CD4-positive, alpha-beta T cell treated with Interferon alpha-2 for 1 hour (primary cell): ENCODE measurements around the gene BCAN.

Source experiments
- DNase-seq, 2 donors: peaks; one replicate each; pipeline ENCODE4 v3.0.0-alpha.2; 2020 to 2022

Gene BCAN

DNA sequence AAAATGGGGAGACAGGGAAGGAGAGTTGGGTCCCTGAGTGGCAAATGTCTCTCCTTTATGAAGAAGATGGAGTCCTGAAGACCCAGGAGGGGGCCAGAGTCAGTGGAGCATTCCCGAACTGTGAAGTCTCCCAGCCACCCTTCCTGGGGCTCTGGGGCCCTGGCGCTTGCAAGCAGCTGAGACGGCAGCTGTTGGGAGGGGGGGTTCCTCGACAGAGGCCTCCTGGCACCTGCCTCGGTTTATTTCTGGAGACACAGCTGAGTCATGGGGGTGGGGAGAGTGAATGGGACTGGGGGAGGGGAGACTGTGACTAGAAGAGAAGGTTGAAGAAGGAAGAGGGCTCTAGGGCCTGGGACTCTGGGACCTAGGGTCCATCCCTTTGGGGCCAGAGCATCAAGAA, 21.3 kb downstream of the BCAN start:
- no peak for DNase-seq

DNA sequence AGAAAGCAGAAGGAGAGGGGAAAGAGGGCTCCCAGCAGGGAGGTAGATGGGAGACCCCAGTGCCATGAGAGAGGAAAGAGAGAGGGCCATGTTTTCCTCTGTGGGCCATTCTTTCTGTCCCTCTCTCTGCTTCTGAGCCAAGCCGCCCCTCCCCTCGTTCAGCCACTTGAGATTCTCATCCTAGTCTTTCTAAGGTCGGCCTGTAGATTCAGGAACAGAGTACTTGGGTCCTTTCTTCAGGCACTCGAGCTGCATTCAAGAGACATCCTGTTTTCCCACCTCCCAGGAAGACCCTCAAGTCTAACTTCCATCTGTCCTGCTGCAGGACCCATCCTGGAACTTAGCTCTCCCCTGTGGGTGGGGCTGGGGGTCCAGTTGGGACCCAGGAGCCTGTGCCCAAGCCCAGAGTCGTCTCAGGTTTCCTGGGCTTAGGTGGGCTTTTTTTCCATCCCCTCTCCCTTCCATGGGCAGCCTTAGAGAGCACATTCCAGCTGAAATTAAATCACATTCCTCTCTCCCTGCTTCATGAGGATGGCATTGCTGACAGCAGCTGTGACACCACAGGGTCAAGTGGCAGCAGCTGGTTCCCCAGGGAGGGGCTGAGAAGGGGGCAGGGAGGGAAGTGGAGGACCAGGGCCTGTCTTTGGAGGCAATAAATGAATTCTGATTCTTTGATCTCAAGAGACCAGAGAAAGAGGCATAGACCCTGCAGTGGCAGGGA, 22.3 kb downstream of the BCAN start:
- no peak for DNase-seq

DNA sequence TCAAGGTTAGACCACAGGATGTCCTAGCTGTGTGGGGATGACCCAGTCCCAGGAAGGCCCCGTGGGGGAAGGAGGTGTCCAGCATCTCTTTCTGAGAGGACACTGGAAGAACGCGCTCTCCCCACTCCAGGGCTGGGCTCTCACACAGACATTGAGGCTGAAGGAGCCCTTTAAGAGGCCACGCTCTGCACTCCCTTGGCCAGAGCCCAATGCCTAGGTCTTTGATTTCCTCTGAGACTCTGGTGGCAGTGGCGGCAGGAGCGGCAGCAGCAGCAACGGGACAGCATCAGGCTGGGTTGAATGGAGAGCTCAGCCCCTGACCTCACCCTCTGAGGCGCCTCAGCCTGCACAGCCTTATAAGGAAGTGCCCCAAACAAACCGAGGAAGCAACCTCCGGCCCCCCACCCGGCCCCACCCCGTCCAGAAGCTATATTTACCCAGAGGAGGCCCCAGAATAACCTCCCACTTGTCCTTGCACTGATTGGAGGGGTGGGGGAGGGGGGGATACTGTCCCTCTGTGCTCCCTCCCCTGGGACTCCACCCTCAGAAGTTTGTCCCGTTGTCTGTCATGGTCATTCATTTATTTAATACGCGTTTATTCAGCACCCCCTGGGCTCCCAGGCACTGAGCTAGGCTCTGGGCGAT, 23.0 kb downstream of the BCAN start:
- DNase-seq = peak in 1 of 2 donors; percentile 16

DNA sequence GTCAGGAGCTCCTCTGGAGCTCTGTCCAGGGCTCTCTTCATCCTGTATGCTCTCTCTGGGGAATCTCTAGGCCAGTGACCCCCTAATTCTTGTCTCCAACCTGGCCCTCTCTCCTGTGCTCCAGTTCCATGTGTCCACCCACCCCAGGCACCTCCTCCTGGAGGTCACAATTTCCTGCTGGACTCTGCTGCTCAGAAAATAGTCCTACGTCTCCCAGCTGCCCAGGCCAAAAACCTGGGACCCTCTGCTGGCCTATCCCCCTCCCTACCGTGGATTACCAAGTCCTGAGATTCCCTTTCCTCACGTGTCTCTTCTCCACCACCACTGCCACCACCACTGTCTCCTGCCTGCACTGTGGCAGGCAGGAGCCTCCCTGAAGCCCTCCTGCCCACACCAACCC, 23.6 kb downstream of the BCAN start:
- DNase-seq = no peak

DNA sequence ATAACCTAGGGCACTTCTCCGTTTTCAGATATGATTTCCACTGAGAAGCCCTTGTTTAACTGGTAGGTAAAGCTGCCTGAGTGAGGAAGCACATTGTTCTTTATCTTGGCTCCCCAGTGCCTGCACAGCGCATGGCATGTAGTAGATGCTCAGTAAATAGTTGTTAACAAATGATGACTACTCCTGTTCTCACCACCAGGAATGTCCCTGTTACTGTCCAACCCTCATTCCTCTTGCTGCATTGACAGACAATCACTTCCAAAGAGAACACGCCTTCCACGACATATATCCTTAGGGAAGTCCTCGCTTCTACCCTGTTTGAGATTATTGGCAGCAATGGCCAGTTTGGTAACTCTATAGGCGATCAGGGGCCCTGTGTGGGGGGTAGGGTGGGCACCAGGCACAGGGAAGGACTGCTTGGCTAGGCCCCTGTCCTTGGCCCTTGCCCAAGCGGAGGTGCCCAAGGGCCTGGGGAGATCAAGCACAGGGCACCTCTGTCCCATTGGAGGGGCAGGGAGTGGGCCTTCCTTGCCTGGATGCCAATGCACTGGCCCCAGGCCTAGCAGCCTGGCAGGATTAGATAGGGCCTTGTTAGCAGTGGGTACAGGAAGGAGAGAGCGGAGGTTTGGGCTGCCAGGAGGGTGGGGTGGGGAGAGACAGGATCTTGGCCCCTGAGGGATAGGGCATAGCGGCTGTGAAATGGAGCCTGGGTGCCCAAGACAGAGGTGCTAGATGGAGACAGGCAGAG, 25.1 kb downstream of the BCAN start:
- no peak for DNase-seq

GRCh38 chr1:156667610-156667967, 25.7 kb downstream of the BCAN start:
- no peak for DNase-seq

DNA sequence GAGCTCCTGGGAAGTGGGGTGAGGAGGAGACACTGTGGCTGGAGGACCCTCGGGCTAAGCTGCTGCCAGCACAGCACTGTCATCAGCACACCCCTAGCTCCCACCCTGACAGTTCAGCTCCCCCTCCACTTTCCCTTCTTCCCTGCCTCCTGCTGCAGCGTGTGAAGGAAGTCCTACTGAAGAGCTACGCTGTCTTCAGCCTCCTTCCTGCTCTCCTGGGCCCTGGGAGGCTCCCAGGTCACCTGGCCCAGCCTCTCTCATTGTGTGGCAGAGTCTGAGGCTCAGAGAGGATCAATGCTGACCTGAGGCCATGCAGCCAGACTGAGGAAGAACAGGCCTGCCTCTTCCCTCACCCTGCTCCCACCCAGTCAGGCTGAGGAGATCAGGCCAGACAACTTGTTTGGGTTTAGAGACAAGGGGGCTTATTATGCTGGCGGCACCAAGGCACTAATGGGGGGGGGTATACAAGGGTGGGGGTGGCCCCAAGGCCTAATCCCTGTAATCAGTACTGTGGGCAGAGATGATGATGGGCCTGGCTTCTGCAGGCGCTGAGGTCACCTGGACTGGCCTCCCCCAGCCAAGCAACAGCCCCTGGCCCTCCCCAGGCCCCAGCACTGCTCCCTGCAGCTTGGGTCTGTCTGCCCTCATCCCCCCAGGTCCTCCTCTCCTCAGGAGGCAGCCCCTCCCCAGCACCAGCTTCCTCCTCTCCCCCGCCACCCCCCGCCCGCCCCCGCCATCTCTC, 26.2 kb downstream of the BCAN start:
- DNase-seq = no peak

DNA sequence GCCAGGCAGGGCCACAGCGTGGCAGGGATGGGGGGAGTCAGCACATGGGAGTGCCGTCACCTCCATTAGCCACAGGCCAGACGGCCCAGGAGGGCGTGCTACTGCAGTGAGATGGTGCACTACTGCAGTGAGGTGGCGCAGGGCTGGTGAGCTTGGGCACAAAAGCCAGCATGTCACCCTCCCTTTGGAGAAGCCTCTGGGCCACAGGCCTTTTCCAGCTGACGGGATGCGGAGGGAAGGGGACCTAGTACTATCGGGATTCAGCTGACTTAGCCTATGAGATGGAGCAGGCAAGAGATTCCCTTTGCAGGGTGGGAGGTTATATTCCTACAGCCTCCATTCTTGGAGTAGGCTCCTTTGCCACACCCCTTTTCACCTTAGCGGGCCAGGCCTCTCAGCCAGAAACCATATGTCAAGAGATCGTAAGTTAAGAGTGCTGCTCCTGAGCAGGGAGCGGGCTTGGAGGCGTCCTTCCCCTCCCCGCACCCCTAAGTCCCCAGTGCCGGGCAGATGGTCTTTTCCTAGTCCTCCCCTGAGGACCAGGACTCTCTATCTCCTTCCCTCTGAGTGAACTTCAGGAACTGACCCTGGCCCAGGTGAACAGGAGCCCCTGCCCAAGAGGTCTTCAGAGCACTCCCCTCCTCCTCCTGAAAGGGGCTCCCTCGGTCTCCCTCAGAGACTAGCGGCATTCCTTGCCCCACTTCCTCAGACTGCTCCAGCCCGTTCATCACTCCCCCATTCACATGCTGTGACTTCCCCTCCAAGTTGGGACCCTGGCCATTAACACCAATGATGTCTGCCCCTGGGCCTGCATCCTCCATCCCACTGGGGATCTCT, 27.1 kb downstream of the BCAN start:
- DNase-seq = no peak

DNA sequence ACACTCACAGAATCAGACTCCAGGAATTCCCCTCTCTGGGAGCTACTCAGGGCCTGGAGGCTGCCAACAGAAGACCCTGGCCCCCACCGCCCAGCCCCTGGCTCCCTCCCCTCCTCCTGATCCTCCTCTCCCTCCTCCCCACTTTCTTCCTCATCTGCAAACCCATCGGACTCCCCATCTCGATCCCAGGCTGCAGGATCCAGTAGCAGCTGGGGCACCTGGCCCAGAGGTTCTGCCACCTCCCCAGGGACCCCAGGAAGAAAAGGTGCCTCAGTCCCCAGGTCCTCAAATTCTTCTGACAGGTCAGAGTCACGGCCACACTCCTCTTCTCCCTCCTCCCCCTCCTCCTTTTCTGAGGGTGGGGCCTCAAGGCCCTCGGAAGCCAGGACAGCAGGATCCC, 27.9 kb downstream of the BCAN start:
- no peak for DNase-seq

DNA sequence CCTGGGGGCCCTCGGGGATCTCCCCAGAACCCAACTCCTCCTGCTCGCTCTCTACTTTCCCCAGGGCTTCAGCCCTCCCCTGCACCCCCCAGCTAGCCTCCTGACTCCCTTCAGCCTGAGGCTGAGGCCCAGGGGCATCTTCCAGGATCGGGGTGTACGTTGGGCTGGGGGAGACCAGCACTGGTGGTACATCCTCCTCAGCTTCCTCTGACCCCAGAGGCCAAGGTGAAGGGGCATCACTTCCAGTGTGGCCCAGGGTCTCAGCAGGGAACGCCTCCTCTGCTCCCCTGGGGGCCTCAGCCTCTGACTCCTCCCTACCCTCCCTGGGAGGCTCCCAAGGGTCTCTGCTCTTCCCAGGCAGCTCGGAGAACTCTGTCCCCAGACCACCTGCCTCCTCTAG, 28.4 kb downstream of the BCAN start:
- no peak for DNase-seq

- no peak for DNase-seq
Measured at GRCh38 chr1:156670791-156671190, 28.9 kb downstream of the BCAN start.

- DNase-seq = no peak
Measured at GRCh38 chr1:156671804-156672203, 29.9 kb downstream of the BCAN start.

GRCh38 chr1:156673387-156674121, 31.6 kb downstream of the BCAN start:
- no peak for DNase-seq

DNA sequence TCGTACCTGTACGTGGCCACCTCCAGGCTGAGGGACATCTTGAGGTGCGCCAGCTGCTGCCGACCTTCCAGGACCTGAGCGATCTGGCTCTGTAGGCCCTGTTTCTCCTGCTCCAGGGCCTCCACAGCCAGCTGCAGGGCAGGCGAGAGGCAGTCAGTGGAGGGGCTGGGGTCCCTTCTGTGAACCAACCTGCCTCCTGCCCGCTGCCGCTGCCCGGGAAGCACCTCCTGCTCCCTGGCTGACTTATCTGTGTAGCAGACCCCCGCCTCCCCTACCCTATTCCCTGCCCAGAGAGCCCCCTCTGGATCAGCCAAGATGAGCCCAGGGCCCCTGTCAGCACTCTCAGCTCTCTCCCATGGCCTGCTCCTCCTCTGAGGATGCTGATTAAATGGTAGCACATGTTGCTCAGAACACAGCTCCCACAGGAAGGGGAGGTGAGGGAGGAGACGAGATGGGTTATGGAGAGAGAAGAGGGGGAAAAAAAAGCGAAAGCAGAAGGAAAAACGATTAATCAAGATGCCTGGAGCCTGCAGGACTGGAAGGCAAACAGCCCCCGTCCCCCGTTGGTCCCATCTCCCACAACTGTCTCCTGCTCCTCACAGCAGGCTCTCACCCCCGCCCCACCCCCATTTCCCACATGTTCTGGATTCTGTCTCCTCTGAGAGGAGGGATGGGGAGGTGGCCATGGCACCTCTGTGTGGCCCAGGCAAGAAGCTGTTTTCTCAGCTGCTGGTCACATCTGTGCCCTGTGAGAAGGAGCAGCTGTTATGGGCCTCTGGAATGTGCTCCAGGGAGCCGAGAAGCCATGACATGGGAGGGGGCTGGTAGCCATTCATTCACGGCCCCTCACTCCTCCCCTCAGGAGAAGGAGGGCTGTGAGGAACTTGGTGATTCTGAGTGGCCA, 33.5 kb downstream of the BCAN start:
- DNase-seq = no peak

DNA sequence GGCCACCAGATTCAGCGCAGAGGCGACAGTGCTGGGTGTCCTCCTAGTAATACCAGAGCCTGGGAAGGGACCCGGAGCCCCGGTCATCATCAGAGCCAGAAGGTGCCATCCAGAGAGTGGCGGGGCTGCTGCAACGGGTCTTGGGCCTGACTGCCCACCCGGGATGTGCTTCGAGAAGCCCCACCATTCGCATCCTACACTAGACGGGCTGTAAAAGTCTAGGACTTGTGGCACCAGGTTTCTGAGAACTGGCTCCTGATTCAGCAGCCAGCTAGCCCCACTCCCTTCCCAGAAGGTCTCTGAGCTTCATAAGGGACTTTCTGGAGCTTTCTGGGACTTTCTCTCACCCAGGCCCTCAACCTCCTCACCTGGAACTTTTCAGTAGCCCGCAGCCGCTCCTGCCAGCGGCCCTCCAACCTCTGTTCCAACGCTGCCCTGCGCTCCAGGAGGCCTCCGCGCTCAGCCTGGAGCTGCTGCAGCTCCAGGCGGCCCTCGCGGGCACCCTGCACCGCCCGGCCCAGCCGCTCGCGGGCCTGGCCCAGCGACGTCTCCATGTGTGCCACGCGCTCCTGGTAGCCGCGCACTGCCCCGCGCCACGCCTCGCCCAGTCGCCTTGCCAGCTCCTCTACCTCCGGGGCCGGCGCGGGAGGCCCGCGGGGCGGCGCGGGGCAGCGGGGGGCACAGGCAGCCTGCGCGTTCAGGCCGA, 34.4 kb downstream of the BCAN start:
- no peak for DNase-seq

- no peak for DNase-seq
Measured at GRCh38 chr1:156676820-156677615, 35.1 kb downstream of the BCAN start, which contains the start of gene NES. Gene NES (minus strand): TSS chr1:156677407. CDS start chr1:156677264, 143 bp downstream.

DNA sequence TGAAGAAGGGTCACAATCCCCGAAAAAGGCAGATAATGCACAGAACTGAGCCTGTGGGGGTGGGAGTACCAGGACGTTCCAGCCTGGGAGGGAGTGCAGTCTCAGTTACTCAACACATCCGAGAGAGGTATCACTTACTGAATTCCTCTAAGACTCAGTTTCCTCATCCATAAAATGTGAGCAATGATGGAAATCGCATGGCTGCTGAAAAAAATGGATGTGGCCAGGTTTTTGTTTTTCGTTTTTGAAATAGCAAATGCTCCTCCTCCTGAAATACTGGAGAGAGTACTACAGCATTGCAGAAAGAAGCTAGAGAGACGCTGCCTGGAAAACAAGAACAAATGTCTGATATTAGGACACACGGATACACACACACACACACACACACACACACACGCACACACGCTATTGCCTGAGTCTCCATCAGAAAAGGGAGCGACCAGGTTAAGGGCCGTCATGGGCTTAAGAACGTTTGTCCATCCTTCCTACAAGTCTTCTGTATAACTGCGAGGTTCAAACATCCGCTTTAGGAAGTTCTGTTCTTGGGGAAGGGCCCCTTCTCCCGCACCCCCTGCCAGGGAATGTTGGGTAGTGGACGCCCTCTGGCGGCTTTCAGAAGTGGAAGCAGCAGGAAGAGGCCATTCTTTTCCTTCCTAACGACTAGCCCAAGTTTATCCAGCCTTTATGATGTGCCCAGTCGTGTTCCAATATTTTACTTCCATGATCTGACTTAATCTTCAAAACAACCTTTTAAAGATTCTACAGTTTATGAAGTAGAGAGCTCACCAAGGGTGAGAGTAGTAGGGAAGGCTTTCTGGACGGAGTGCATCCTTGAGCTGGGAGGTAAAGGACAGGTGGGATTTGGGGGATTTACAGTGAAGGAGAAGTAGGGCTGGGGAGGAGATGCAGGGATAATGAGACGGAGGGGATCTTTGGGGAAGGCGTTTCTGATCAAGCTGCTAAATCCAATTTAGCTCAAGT, 36.0 kb downstream of the BCAN start:
- DNase-seq = peak; percentile 32 to 43

GRCh38 chr1:156680056-156680455, 38.1 kb downstream of the BCAN start:
- DNase-seq = no peak
